ENCODE measurements around the gene NNT.

DNA sequence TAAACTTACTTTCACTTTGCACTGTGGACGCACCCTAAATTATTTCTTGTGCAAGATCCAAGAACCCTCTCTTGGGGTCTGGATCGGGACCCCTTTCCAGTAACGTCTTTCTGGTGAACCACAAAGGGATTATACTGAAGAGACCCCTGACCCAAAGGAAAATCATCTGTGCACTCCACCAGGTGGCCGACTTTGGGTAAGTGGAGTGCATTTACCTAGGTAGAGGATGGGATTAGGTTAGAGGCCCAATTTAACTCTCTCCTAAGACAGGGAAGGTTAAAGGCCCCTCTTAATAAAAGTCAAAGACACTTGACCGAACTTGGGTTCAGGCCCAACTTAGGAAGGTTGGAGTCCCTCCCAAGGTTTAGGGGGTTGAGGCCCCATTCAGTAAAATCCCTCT, 37.9 kb upstream of the NNT start:
- TF ChIP-seq, protein P1, sequence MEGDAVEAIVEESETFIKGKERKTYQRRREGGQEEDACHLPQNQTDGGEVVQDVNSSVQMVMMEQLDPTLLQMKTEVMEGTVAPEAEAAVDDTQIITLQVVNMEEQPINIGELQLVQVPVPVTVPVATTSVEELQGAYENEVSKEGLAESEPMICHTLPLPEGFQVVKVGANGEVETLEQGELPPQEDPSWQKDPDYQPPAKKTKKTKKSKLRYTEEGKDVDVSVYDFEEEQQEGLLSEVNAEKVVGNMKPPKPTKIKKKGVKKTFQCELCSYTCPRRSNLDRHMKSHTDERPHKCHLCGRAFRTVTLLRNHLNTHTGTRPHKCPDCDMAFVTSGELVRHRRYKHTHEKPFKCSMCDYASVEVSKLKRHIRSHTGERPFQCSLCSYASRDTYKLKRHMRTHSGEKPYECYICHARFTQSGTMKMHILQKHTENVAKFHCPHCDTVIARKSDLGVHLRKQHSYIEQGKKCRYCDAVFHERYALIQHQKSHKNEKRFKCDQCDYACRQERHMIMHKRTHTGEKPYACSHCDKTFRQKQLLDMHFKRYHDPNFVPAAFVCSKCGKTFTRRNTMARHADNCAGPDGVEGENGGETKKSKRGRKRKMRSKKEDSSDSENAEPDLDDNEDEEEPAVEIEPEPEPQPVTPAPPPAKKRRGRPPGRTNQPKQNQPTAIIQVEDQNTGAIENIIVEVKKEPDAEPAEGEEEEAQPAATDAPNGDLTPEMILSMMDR (IDR thresholded peaks at IDR 0.05; ENCODE audit: insufficient read depth, low read length, poor library complexity, severe bottlenecking), result no peak
- no peak for TF ChIP-seq EZH2phosphoT487 (conservative IDR thresholded peaks at IDR 0.05; ENCODE audit: low read length)

Data from SU-DHL-6 (cell line).